Measurements from ENCODE around the gene KLRB1.
"Not testable (repeated sequence)": the region's sequence is repeated elsewhere in the genome, so short reads cannot be mapped to it uniquely, and the experiment has no call there.

- not testable (repeated sequence) for TF ChIP-seq CTCF, POLR2A (IDR thresholded peaks at IDR 0.05)
Measured at GRCh38 chr12:9562841-9563453, 44.8 kb downstream of the KLRB1 start.
